OCI-LY7 (cell line): Measurements from ENCODE around the gene GBF1. TPM values are rescaled to one million over a fixed set of nuclear protein-coding genes. Genes with fewer than 3 reads are reported as not detected.
"Not testable (repeated sequence)": the region's sequence is repeated elsewhere in the genome, so short reads cannot be mapped to it uniquely, and the experiment has no call there.

ENCODE experiments used
- BruUV-seq: library from RNA; stranded (reverse); fragments of 400-500 nt; replicated peaks from 2 replicates; lab custom pipeline; 2021; lab: Mats Ljungman, UMichigan
- CTCF ChIA-PET: fragments of 300-600 bp; sonication (Branson Sonifier 250); formaldehyde crosslinking; loops from one replicate; lab custom pipeline; 2022; ENCODE audit warnings: antibody characterized with exemption; ENCODE audit not compliant: unreplicated experiment; lab: Charles Lee
- POLR2A ChIA-PET: fragments of 300-600 bp; sonication (Branson Sonifier 250); formaldehyde crosslinking; loops from one replicate; lab custom pipeline; 2022; ENCODE audit warnings: antibody characterized with exemption; lab: Charles Lee
- DNase-seq: peaks from one replicate; pipeline ENCODE4 v3.0.0-alpha.2; 2015; ENCODE audit warnings: low spot score
- H2AFZ ChIP-seq: fragments of 200-600 bp; sonication (generic), shearing (Covaris generic); 2 replicates; pipeline ENCODE4 v1.6.1; 2014; ENCODE audit warnings: mild to moderate bottlenecking, antibody characterized with exemption, low read length, moderate library complexity
- H3K27ac ChIP-seq: fragments of 200-600 bp; sonication (generic); 2 replicates; pipeline ENCODE4 v1.5.1; 2014; ENCODE audit warnings: mixed run types, low read depth, mild to moderate bottlenecking, moderate library complexity, low read length, inconsistent platforms; ENCODE audit not compliant: poor library complexity, severe bottlenecking
- H3K36me3 ChIP-seq: fragments of 200-600 bp; sonication (generic); 2 replicates; pipeline ENCODE4 v1.6.1; 2014; ENCODE audit warnings: mild to moderate bottlenecking, antibody characterized with exemption, low read length, moderate library complexity, mixed read lengths; ENCODE audit not compliant: insufficient read depth
- H3K4me1 ChIP-seq: fragments of 200-600 bp; sonication (generic); 2 replicates; pipeline ENCODE4 v1.5.1; 2014; ENCODE audit warnings: mild to moderate bottlenecking, low read length; ENCODE audit not compliant: insufficient read depth, poor library complexity, severe bottlenecking
- H3K4me2 ChIP-seq: fragments of 200-600 bp; sonication (generic); 2 replicates; pipeline ENCODE4 v1.6.1; 2014; ENCODE audit warnings: mild to moderate bottlenecking, low read length
- H3K4me3 ChIP-seq: fragments of 200-600 bp; sonication (generic); 2 replicates; pipeline ENCODE4 v1.5.1; 2014; ENCODE audit warnings: mild to moderate bottlenecking, low read depth, low read length; ENCODE audit not compliant: poor library complexity, severe bottlenecking
- H3K79me2 ChIP-seq: fragments of 200-600 bp; sonication (generic); 2 replicates; pipeline ENCODE4 v1.6.1; 2016; ENCODE audit warnings: low read depth, mild to moderate bottlenecking, low read length, moderate library complexity, mixed read lengths; ENCODE audit not compliant: insufficient read depth
- H3K9me2 ChIP-seq: fragments of 200-600 bp; sonication (generic); 2 replicates; pipeline ENCODE4 v1.6.1; 2016; ENCODE audit warnings: mild to moderate bottlenecking, low read length, mixed read lengths; ENCODE audit not compliant: insufficient read depth
- H3K9me3 ChIP-seq: fragments of 200-600 bp; sonication (generic); 2 replicates; pipeline ENCODE4 v1.6.1; 2014; ENCODE audit warnings: mild to moderate bottlenecking, mixed run types, low read length, mixed read lengths
- H4K20me1 ChIP-seq: fragments of 200-600 bp; sonication (generic); 2 replicates; pipeline ENCODE4 v1.6.1; 2014; ENCODE audit warnings: mild to moderate bottlenecking, antibody characterized with exemption, low read length, moderate library complexity, mixed read lengths; ENCODE audit not compliant: insufficient read depth
- EZH2phosphoT487 ChIP-seq: fragments of 200-600 bp; sonication (generic); IDR thresholded peaks from 2 replicates; pipeline ENCODE4 v1.6.1; 2018; ENCODE audit warnings: low read depth, borderline replicate concordance, mild to moderate bottlenecking, mixed run types, antibody characterized with exemption, low read length, moderate library complexity, mixed read lengths
- intact Hi-C: fragments of 100-400 bp; cut with micrococcal nuclease; formaldehyde crosslinking; loops from one replicate; pipeline ENCODE4 v1.10.0; 2022; ENCODE audit not compliant: unreplicated experiment
- total RNA-seq, 2 experiments: library from RNA; depleted of rRNA in 1 of 2; stranded (reverse); fragments of >200 nt in 1 of 2; shearing (Covaris generic) in 1 of 2; gene quantifications; 2 replicates each; pipeline ENCODE4 v1.2.3, GENCODE V29; 2014 to 2022
- TF ChIP-seq, protein P1 (sequence below): fragments of 200-600 bp; sonication (generic); conservative IDR thresholded peaks from 2 replicates; pipeline ENCODE4 v1.5.1; 2014; ENCODE audit warnings: mild to moderate bottlenecking, antibody characterized with exemption, low read length, moderate library complexity, mixed read lengths

Gene GBF1
- total RNA-seq, 2 experiments from 2014 or later = 17.8 to 33.4 TPM

DNA sequence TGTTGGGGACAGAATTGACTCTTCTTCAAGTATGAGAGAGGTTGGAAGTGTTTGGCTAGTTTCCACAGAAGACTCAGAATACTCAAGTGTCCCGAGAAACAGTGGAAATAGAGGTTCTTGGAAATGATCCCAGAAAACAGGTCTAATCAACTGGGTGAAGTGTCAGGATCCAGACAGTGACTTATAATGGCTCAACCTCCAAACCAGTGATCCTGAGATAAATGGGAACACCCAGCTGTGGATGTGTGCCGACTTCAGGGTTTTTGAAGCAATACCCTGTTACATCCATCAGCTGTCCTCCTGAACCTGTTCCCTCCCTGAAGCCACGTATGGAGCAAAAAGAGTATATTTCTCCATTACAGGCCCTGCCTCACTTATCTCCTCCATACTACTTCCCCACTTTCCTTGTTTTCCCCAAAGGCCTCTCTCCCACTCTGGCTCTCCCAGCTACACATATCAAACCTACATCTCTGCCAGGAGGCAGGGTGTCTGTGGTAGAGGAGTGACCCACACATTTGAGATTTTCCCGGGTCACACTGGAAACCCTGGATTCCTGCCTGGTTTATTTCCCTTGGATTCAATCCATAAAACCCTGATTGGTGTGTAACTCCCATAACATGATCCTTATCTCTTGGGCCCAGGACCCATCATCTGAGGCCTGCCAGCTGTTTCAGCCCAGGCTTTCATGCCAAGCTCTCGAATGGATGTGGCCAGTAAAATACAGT lies 36.9 kb upstream of the GBF1 start:
- H3K4me3 ChIP-seq = no peak overlapping the region
- no peak overlapping the region for H3K4me2 ChIP-seq
- H3K27ac ChIP-seq = no peak overlapping the region
- TF ChIP-seq EZH2phosphoT487 = no peak
- TF ChIP-seq, protein P1, sequence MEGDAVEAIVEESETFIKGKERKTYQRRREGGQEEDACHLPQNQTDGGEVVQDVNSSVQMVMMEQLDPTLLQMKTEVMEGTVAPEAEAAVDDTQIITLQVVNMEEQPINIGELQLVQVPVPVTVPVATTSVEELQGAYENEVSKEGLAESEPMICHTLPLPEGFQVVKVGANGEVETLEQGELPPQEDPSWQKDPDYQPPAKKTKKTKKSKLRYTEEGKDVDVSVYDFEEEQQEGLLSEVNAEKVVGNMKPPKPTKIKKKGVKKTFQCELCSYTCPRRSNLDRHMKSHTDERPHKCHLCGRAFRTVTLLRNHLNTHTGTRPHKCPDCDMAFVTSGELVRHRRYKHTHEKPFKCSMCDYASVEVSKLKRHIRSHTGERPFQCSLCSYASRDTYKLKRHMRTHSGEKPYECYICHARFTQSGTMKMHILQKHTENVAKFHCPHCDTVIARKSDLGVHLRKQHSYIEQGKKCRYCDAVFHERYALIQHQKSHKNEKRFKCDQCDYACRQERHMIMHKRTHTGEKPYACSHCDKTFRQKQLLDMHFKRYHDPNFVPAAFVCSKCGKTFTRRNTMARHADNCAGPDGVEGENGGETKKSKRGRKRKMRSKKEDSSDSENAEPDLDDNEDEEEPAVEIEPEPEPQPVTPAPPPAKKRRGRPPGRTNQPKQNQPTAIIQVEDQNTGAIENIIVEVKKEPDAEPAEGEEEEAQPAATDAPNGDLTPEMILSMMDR = no peak
- ChIA-PET POLR2A (interaction anchor here (0.7 to 1.0 kb wide), 2 partner anchors 21 to 40 kb away, joined by 3 read pairs; no protein-coding TSS in a partner anchor), CTCF (no interaction called here)
- H4K20me1 ChIP-seq = no peaks in the 10 kb centered on the region
- H2AFZ ChIP-seq = no peak overlapping the region
- no TSS peak for BruUV-seq
- H3K9me2 ChIP-seq = no peaks in the 10 kb centered on the region
- intact Hi-C loops = no loop called here
- H3K36me3 ChIP-seq = no peaks in the 10 kb centered on the region
- DNase-seq = no peak
- no peaks in the 10 kb centered on the region for H3K79me2 ChIP-seq
- no peaks in the 10 kb centered on the region for H3K4me1 ChIP-seq
- no peaks in the 10 kb centered on the region for H3K9me3 ChIP-seq

DNA sequence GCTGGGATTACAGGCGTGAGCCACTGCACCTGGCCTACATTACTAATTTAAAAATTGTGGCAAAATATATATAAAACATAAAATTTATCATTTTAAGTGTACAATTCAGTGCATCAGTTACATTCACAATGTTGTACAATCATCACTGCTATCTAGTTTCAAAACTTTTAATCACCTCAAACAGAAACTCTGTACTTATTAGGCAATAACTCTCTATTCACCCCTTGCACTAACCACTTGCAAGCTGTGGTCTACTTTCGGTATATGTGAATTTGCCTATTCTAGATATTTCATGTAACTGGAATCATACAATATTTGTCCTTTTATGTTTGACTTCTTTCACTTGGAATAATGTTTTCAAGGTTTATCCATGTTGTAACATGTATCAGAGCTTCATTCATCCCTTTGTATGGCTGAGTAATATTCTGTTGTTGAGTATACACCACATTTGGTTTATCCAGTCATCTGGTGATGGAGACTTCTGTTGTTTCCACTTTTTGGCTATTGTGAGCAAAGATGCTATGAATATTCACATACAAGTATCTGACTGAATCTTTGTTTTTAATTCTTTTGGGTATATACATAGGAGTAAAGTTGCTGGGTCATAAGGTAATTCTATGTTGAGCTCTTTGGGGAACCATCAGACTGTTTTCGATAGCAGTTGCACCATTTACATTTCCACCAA lies 33.6 kb upstream of the GBF1 start:
- DNase-seq = no peak
- ChIA-PET CTCF (no interaction called here), POLR2A (interaction anchor here (0.6 kb wide), 1 partner anchor 375 kb away, joined by 3 read pairs; no protein-coding TSS in a partner anchor)
- no peaks in the 10 kb centered on the region for H3K79me2 ChIP-seq
- H3K4me3 ChIP-seq = no peak overlapping the region
- BruUV-seq = no TSS peak
- H3K36me3 ChIP-seq = no peaks in the 10 kb centered on the region
- TF ChIP-seq EZH2phosphoT487 = no peak
- TF ChIP-seq, protein P1 = no peak
- H3K4me1 ChIP-seq = no peaks in the 10 kb centered on the region
- intact Hi-C loops = no loop called here
- no peaks in the 10 kb centered on the region for H3K9me2 ChIP-seq
- no peak overlapping the region for H2AFZ ChIP-seq
- H3K9me3 ChIP-seq = no peaks in the 10 kb centered on the region
- no peaks in the 10 kb centered on the region for H4K20me1 ChIP-seq
- H3K4me2 ChIP-seq = no peak overlapping the region
- H3K27ac ChIP-seq = no peak overlapping the region

DNA sequence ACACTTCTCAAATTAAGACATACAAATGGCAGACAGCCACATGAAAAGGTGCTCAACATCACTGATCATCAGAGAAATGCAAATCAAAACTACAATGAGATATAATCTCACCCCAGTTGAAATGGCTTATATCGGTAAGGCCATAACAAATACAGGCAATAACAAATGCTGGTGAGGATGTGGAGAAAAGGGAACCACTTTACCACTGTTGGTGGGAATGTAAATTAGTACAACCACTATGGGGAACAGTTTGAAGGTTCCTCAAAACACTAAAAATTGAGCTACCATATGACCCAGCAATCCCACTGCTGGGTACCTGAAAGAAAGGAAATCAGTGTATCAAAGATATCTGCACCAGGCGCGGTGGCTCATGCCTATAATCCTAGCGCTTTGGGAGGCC lies 31.7 kb upstream of the GBF1 start:
- H3K4me1 ChIP-seq, H3K27ac ChIP-seq, H3K4me2 ChIP-seq, H3K9me3 ChIP-seq, BruUV-seq, CTCF ChIA-PET, DNase-seq, H3K9me2 ChIP-seq, H4K20me1 ChIP-seq, H2AFZ ChIP-seq, intact Hi-C loops, H3K4me3 ChIP-seq, H3K36me3 ChIP-seq, H3K79me2 ChIP-seq: not testable (repeated sequence)
- POLR2A ChIA-PET = interaction anchor here (0.5 kb wide), 1 partner anchor 78 kb away, joined by 6 read pairs; no protein-coding TSS in a partner anchor
